Loucy (cell line): ENCODE data around the gene RNF149.
A peak's percentile ranks its signal among the peaks of the same experiment; 100 is the strongest.

Experiments
- H2AFZ ChIP-seq: fragments of 200-600 bp; sonication (generic); 2 replicates; pipeline ENCODE4 v1.6.0; 2016; ENCODE audit warnings: antibody characterized with exemption, mild to moderate bottlenecking, low read length, moderate library complexity
- H3F3A ChIP-seq: fragments of 200-600 bp; 2 replicates; pipeline ENCODE4 v1.6.0; 2016; ENCODE audit warnings: antibody characterized with exemption, low read depth, mild to moderate bottlenecking
- H3K27me3 ChIP-seq: fragments of 200-600 bp; sonication (generic); 2 replicates; pipeline ENCODE4 v1.6.1; 2014; ENCODE audit warnings: low read length, mild to moderate bottlenecking; ENCODE audit not compliant: insufficient read depth, poor library complexity, severe bottlenecking
- H3K36me3 ChIP-seq: fragments of 200-600 bp; sonication (generic); 2 replicates; pipeline ENCODE4 v1.6.1; 2016; ENCODE audit warnings: low read length; ENCODE audit not compliant: insufficient read depth
- H3K4me1 ChIP-seq: fragments of 200-600 bp; sonication (generic); 2 replicates; pipeline ENCODE4 v1.5.1; 2014; ENCODE audit warnings: low read length, mild to moderate bottlenecking; ENCODE audit not compliant: insufficient read depth, poor library complexity, severe bottlenecking
- H3K4me2 ChIP-seq: fragments of 200-600 bp; sonication (generic); 2 replicates; pipeline ENCODE4 v1.6.0; 2014; ENCODE audit warnings: antibody characterized with exemption, low read length, low read depth, mild to moderate bottlenecking; ENCODE audit not compliant: poor library complexity, severe bottlenecking
- H3K4me3 ChIP-seq: fragments of 200-600 bp; sonication (generic); 2 replicates; pipeline ENCODE4 v1.5.1; 2014; ENCODE audit warnings: low read length, mild to moderate bottlenecking, mixed read lengths; ENCODE audit not compliant: poor library complexity, severe bottlenecking
- H3K79me2 ChIP-seq: fragments of 200-600 bp; sonication (generic); 2 replicates; pipeline ENCODE4 v1.6.1; 2014; ENCODE audit warnings: low read length; ENCODE audit not compliant: insufficient read depth
- H3K9ac ChIP-seq: fragments of 200-600 bp; sonication (generic); 2 replicates; pipeline ENCODE4 v1.6.0; 2014; ENCODE audit warnings: mild to moderate bottlenecking, low read depth, low read length, moderate library complexity; ENCODE audit not compliant: poor library complexity, severe bottlenecking
- H3K9me2 ChIP-seq: fragments of 200-600 bp; sonication (generic); replicated peaks from 2 replicates; pipeline ENCODE4 v1.6.1; 2016; ENCODE audit warnings: low read depth, low read length, mixed read lengths
- H3K9me3 ChIP-seq: fragments of 200-600 bp; sonication (generic); 2 replicates; pipeline ENCODE4 v1.6.1; 2014; ENCODE audit warnings: mild to moderate bottlenecking, antibody characterized with exemption, low read length, low read depth; ENCODE audit not compliant: insufficient read depth
- H4K20me1 ChIP-seq: fragments of 200-600 bp; sonication (generic); 2 replicates; pipeline ENCODE4 v1.6.0; 2014; ENCODE audit warnings: antibody characterized with exemption, low read length, mild to moderate bottlenecking; ENCODE audit not compliant: insufficient read depth, poor library complexity, severe bottlenecking
- CTCF ChIP-seq: fragments of 200-600 bp; sonication (generic); conservative IDR thresholded peaks from 2 replicates; pipeline ENCODE4 v1.5.1; 2014; ENCODE audit warnings: mild to moderate bottlenecking, antibody characterized with exemption, low read length
- EZH2phosphoT487 ChIP-seq: fragments of 200-600 bp; IDR thresholded peaks from 2 replicates; pipeline ENCODE4 v1.6.1; 2018; ENCODE audit warnings: antibody characterized with exemption, mild to moderate bottlenecking, moderate library complexity, borderline replicate concordance

Gene RNF149

GRCh38 chr2:101305492-101306078 is 2.9 kb downstream of the RNF149 start:
- no peak for TF ChIP-seq EZH2phosphoT487
- TF ChIP-seq CTCF = no peak

DNA sequence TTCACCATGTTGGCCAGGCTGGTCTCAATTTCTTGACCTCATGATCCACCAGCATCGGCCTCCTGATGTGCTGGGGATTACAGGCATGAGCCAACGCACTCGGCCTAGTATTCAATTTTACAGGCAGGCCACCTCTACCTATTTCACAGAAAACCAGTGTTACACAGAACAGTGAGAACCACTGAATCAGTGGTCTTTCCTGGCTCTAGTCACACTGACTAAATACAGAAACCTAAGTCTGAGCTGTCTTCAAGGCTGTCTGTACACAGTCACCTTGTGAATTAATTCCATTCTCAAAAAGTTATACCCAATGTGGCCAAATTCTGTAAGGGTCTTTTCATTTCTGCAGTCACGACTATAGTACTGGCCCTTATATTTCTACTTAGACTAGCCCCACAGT is 3.5 kb downstream of the RNF149 start:
- H3K9ac ChIP-seq = peak overlapping the region; percentile 89
- no peaks in the 10 kb centered on the region for H3K9me3 ChIP-seq
- H3K4me1 ChIP-seq = peaks cover 75% of the 10 kb centered on the region
- no peaks in the 10 kb centered on the region for H3K27me3 ChIP-seq
- peaks cover 66% of the 10 kb centered on the region for H4K20me1 ChIP-seq
- no peaks in the 10 kb centered on the region for H3K9me2 ChIP-seq
- peak overlapping the region; percentile 92 for H3K4me3 ChIP-seq
- H3K4me2 ChIP-seq = peak overlapping the region; percentile 97
- H2AFZ ChIP-seq = no peak overlapping the region
- H3F3A ChIP-seq = no peaks in the 10 kb centered on the region
- TF ChIP-seq EZH2phosphoT487 = no peak
- TF ChIP-seq CTCF = no peak
- H3K36me3 ChIP-seq = no peaks in the 10 kb centered on the region
- peaks cover 84% of the 10 kb centered on the region for H3K79me2 ChIP-seq

More at GRCh38 chr2:101305492-101306078, 2.9 kb downstream of the RNF149 start:
- Histone ChIP-seq H3K4me1 (peaks cover 69% of the 10 kb centered on the region), H3F3A (no peaks in the 10 kb centered on the region), H3K79me2 (peaks cover 79% of the 10 kb centered on the region), H3K36me3 (no peaks in the 10 kb centered on the region), H3K4me2 (peak overlapping the region; percentile 97), H4K20me1 (peaks cover 61% of the 10 kb centered on the region), H3K9me3 (no peaks in the 10 kb centered on the region), H3K9me2 (no peaks in the 10 kb centered on the region), H2AFZ (no peak overlapping the region), H3K4me3 (peak overlapping the region; percentile 92), H3K9ac (peak overlapping the region; percentile 89), H3K27me3 (no peaks in the 10 kb centered on the region)

DNA sequence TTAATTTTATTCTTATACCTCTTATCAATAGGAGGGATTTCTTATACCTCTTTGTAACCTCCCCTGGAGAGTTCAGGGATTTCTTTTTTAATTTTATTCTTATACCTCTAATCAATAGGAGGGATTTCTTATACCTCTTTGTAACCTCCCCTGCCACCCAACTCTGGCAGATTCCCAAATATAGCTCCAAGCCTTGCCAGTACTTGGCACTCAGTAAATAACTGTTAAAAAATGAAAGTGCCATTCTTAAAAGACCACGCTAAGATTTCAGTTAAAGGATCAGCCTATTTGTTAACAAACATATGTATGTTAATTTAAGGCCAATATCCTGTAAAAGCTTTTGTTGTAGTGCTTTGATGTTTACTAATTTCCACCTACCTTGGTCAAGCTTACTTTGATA is 4.8 kb downstream of the RNF149 start:
- Histone ChIP-seq H3K36me3 (no peaks in the 10 kb centered on the region), H3K79me2 (peaks cover 98% of the 10 kb centered on the region)

More for the DNA sequence above, 4.8 kb downstream of the RNF149 start:
- no peaks in the 10 kb centered on the region for H3F3A ChIP-seq
- H3K4me1 ChIP-seq = peaks cover 78% of the 10 kb centered on the region
- H3K9me3 ChIP-seq = no peaks in the 10 kb centered on the region
- no peaks in the 10 kb centered on the region for H3K9me2 ChIP-seq
- no peaks in the 10 kb centered on the region for H3K27me3 ChIP-seq
- no peak overlapping the region for H3K9ac ChIP-seq
- peaks cover 79% of the 10 kb centered on the region for H4K20me1 ChIP-seq
- peak overlapping the region; percentile 92 for H3K4me3 ChIP-seq
- H2AFZ ChIP-seq = no peak overlapping the region
- TF ChIP-seq CTCF (no peak), EZH2phosphoT487 (no peak)
- H3K4me2 ChIP-seq = peak overlapping the region; percentile 97
